Amygdala (tissue), 56 donors: ENCODE measurements around the gene MAB21L1.
A peak's percentile ranks its signal among the peaks of the same experiment; 100 is the strongest.

Source experiments
- DNase-seq, 56 donors: peaks; one replicate each; lab custom pipeline; 2025; lab: John Stamatoyannopoulos, UW

The MAB21L1 gene

GRCh38 chr13:35480346-35480745, 3.9 kb upstream of the MAB21L1 start:
- DNase-seq = no peak

GRCh38 chr13:35479706-35480105, 3.2 kb upstream of the MAB21L1 start:
- DNase-seq = no peak

GRCh38 chr13:35479038-35479492, 2.6 kb upstream of the MAB21L1 start:
- DNase-seq = no peak

- DNase-seq = no peak
Measured at GRCh38 chr13:35478271-35479037, 2.0 kb upstream of the MAB21L1 start.

GRCh38 chr13:35477386-35477946, 977 bp upstream of the MAB21L1 start:
- DNase-seq = no peak

GRCh38 chr13:35475212-35475959, 1.1 kb downstream of the MAB21L1 start:
- DNase-seq = peak in 18 of 56 donors; percentile 12 to 59 (median 26)

GRCh38 chr13:35474496-35475211, 1.8 kb downstream of the MAB21L1 start:
- DNase-seq = no peak

GRCh38 chr13:35473802-35474201, 2.7 kb downstream of the MAB21L1 start:
- DNase-seq = no peak

GRCh38 chr13:35473206-35473775, 3.2 kb downstream of the MAB21L1 start:
- DNase-seq = no peak

GRCh38 chr13:35472323-35472881, 4.1 kb downstream of the MAB21L1 start:
- DNase-seq = no peak

- no peak for DNase-seq
Measured at GRCh38 chr13:35471706-35472322, 4.7 kb downstream of the MAB21L1 start.

- peak in 23 of 56 donors; percentile 4 to 47 (median 19) for DNase-seq
Measured at GRCh38 chr13:35470671-35471661, 5.5 kb downstream of the MAB21L1 start.

- DNase-seq = no peak
Measured at GRCh38 chr13:35469806-35470525, 6.5 kb downstream of the MAB21L1 start.

- no peak for DNase-seq
Measured at GRCh38 chr13:35468195-35468594, 8.3 kb downstream of the MAB21L1 start.

GRCh38 chr13:35465371-35465770, 11.1 kb downstream of the MAB21L1 start:
- DNase-seq = no peak

- no peak for DNase-seq
Measured at GRCh38 chr13:35460061-35460460, 16.4 kb downstream of the MAB21L1 start.

GRCh38 chr13:35457258-35457657, 19.2 kb downstream of the MAB21L1 start:
- no peak for DNase-seq

- no peak for DNase-seq
Measured at GRCh38 chr13:35455022-35455421, 21.5 kb downstream of the MAB21L1 start.
